Measurements from ENCODE around the gene HIGD2A.

Gene HIGD2A

GRCh38 chr5:176396330-176396729, 7.8 kb downstream of the HIGD2A start:
- TF ChIP-seq CTCF (conservative IDR thresholded peaks at IDR 0.05) (no peak), ZFX (IDR thresholded peaks at IDR 0.05) (no peak)
- H3K27ac ChIP-seq: no peak overlapping the region

GRCh38 chr5:176397736-176398420, 9.3 kb downstream of the HIGD2A start:
- no peak overlapping the region for H3K27ac ChIP-seq
- TF ChIP-seq ZFX (IDR thresholded peaks at IDR 0.05) (no peak), CTCF (conservative IDR thresholded peaks at IDR 0.05) (no peak)

- TF ChIP-seq ZFX (IDR thresholded peaks at IDR 0.05): no peak
- no peak for TF ChIP-seq CTCF (conservative IDR thresholded peaks at IDR 0.05)
- no peak overlapping the region for H3K27ac ChIP-seq
Observed at GRCh38 chr5:176400382-176401156, 12.0 kb downstream of the HIGD2A start.

- no peak overlapping the region for H3K27ac ChIP-seq
- TF ChIP-seq CTCF (conservative IDR thresholded peaks at IDR 0.05): no peak
- no peak for TF ChIP-seq ZFX (IDR thresholded peaks at IDR 0.05)
Observed at GRCh38 chr5:176401281-176402205, 13.0 kb downstream of the HIGD2A start.

GRCh38 chr5:176405656-176406435, 17.3 kb downstream of the HIGD2A start:
- TF ChIP-seq ZFX (IDR thresholded peaks at IDR 0.05): no peak
- no peak for TF ChIP-seq CTCF (conservative IDR thresholded peaks at IDR 0.05)
- H3K27ac ChIP-seq: no peak overlapping the region

GRCh38 chr5:176406436-176407052, 18.0 kb downstream of the HIGD2A start:
- TF ChIP-seq ZFX (IDR thresholded peaks at IDR 0.05) (no peak), CTCF (conservative IDR thresholded peaks at IDR 0.05) (no peak)
- no peak overlapping the region for H3K27ac ChIP-seq
